Measurements from ENCODE around the gene HES5. TPM values are rescaled to one million over a fixed set of nuclear protein-coding genes. Genes with fewer than 3 reads are reported as not detected.

HES5 gene
- total RNA-seq, 2 donors from 2014 or later = 0.27 to 2.7 TPM

GRCh38 chr1:2493218-2493617 lies 36.8 kb downstream of the HES5 start:
- ATAC-seq (ENCODE audit: insufficient number of reproducible peaks, low FRiP score, low read depth) (no peak), DNase-seq (ENCODE audit: low spot score) (no peak)
- no peak overlapping the region for H3K4me3 ChIP-seq
- peaks cover 7% of the 10 kb centered on the region for H3K9me3 ChIP-seq
- H3K27ac ChIP-seq = no peak overlapping the region
- H3K27me3 ChIP-seq (replicated peaks; ENCODE audit: insufficient read depth) = no peaks in the 10 kb centered on the region
- no peaks in the 10 kb centered on the region for H3K36me3 ChIP-seq
- H3K4me1 ChIP-seq (ENCODE audit: control insufficient read depth in 1 of 2, low read depth in 2 of 2) = no peaks in the 10 kb centered on the region
- TF ChIP-seq, protein P1, sequence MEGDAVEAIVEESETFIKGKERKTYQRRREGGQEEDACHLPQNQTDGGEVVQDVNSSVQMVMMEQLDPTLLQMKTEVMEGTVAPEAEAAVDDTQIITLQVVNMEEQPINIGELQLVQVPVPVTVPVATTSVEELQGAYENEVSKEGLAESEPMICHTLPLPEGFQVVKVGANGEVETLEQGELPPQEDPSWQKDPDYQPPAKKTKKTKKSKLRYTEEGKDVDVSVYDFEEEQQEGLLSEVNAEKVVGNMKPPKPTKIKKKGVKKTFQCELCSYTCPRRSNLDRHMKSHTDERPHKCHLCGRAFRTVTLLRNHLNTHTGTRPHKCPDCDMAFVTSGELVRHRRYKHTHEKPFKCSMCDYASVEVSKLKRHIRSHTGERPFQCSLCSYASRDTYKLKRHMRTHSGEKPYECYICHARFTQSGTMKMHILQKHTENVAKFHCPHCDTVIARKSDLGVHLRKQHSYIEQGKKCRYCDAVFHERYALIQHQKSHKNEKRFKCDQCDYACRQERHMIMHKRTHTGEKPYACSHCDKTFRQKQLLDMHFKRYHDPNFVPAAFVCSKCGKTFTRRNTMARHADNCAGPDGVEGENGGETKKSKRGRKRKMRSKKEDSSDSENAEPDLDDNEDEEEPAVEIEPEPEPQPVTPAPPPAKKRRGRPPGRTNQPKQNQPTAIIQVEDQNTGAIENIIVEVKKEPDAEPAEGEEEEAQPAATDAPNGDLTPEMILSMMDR (IDR thresholded peaks at IDR 0.05) = no peak

GRCh38 chr1:2492091-2492490 lies 38.0 kb downstream of the HES5 start:
- Histone ChIP-seq H3K9me3 (peaks cover 10% of the 10 kb centered on the region), H3K4me1 (ENCODE audit: control insufficient read depth in 1 of 2, low read depth in 2 of 2) (no peaks in the 10 kb centered on the region), H3K27me3 (replicated peaks; ENCODE audit: insufficient read depth) (no peaks in the 10 kb centered on the region), H3K27ac (no peak overlapping the region), H3K36me3 (no peaks in the 10 kb centered on the region), H3K4me3 (no peak overlapping the region)
- ATAC-seq (ENCODE audit: insufficient number of reproducible peaks, low FRiP score, low read depth) (no peak), DNase-seq (ENCODE audit: low spot score) (no peak)
- TF ChIP-seq, protein P1 (IDR thresholded peaks at IDR 0.05) = no peak

DNA sequence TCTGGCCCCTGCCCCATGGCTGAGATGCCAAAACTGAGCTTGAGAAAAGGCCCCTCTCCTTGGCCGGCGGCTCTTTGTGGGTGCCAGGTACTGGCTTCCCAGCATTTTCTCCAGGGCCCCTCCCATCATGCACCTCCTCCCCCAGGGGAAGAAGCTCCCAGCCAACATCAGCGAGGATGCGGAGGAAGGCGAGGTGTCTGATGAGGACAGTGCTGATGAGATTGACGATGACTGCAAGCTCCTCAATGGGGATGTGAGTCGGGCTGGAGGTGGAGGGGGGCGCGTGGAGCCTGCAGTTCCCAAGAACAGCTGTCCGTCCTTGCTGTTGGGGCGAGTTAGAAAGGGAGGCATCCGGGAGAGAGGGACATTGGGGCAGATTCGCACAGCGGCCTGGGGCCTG lies 40.4 kb downstream of the HES5 start:
- TF ChIP-seq, protein P1 (IDR thresholded peaks at IDR 0.05) = no peak
- Histone ChIP-seq H3K36me3 (no peaks in the 10 kb centered on the region), H3K9me3 (peaks cover 10% of the 10 kb centered on the region), H3K27ac (no peak overlapping the region), H3K4me1 (ENCODE audit: control insufficient read depth in 1 of 2, low read depth in 2 of 2) (no peaks in the 10 kb centered on the region), H3K4me3 (no peak overlapping the region), H3K27me3 (replicated peaks; ENCODE audit: insufficient read depth) (no peaks in the 10 kb centered on the region)
- ATAC-seq (ENCODE audit: insufficient number of reproducible peaks, low FRiP score, low read depth) (no peak), DNase-seq (ENCODE audit: low spot score) (no peak)

DNA sequence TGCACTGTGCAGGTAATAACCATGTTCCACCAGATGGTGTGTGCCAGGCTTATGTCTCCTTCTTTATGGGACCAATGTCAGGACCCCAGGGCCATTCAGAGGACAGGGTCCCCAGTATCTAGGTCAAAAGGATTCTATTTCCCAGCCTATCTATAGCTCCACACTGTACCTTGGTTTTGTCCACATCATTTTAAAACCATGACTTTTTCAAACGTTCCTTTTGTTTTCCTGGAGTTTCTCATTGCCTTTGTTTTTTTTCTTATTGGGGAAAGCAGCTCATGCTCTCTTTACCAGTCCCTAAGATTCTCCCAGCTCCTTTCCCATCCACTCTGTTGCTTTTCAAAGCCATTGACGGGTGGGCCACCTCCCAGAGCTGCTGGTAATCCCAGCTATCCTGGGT lies 41.4 kb downstream of the HES5 start:
- DNase-seq (ENCODE audit: low spot score) = no peak
- TF ChIP-seq, protein P1 (IDR thresholded peaks at IDR 0.05) = no peak
- no peak for ATAC-seq (ENCODE audit: insufficient number of reproducible peaks, low FRiP score, low read depth)

DNA sequence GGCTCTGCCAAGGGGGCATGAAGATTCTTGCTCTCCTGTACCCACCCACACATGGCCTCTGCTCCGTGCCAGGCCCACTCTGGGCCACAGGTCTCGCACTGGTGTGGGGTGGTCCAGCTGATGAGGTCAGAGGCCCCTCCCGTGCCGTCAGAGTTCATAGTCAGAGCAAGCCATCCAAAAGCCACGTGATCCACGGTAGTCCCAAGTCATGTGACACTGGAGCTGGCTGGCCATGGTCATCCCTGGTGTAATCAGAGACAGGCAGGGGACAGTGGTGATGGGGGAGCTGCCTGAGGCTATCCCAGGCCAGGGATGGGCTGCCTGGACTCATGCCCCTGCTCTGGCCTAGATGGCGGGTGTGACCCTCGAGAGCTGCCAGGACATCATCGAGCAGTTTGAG lies 43.5 kb downstream of the HES5 start:
- DNase-seq (ENCODE audit: low spot score) = no peak
- TF ChIP-seq, protein P1 (IDR thresholded peaks at IDR 0.05) = no peak
- no peak overlapping the region for H3K4me3 ChIP-seq
- no peak for ATAC-seq (ENCODE audit: insufficient number of reproducible peaks, low FRiP score, low read depth)
- peaks cover 10% of the 10 kb centered on the region for H3K9me3 ChIP-seq
- H3K4me1 ChIP-seq (ENCODE audit: control insufficient read depth in 1 of 2, low read depth in 2 of 2) = no peaks in the 10 kb centered on the region
- no peaks in the 10 kb centered on the region for H3K27me3 ChIP-seq (replicated peaks; ENCODE audit: insufficient read depth)
- H3K27ac ChIP-seq = no peak overlapping the region
- H3K36me3 ChIP-seq = no peaks in the 10 kb centered on the region

More for the DNA sequence above, 41.4 kb downstream of the HES5 start:
- H3K27ac ChIP-seq = no peak overlapping the region
- H3K27me3 ChIP-seq (replicated peaks; ENCODE audit: insufficient read depth) = no peaks in the 10 kb centered on the region
- H3K4me3 ChIP-seq = no peak overlapping the region
- no peaks in the 10 kb centered on the region for H3K36me3 ChIP-seq
- H3K9me3 ChIP-seq = peaks cover 10% of the 10 kb centered on the region
- no peaks in the 10 kb centered on the region for H3K4me1 ChIP-seq (ENCODE audit: control insufficient read depth in 1 of 2, low read depth in 2 of 2)

Data from thoracic aorta (tissue), 2 donors.